ENCODE measurements around the gene ELF2.

DNA sequence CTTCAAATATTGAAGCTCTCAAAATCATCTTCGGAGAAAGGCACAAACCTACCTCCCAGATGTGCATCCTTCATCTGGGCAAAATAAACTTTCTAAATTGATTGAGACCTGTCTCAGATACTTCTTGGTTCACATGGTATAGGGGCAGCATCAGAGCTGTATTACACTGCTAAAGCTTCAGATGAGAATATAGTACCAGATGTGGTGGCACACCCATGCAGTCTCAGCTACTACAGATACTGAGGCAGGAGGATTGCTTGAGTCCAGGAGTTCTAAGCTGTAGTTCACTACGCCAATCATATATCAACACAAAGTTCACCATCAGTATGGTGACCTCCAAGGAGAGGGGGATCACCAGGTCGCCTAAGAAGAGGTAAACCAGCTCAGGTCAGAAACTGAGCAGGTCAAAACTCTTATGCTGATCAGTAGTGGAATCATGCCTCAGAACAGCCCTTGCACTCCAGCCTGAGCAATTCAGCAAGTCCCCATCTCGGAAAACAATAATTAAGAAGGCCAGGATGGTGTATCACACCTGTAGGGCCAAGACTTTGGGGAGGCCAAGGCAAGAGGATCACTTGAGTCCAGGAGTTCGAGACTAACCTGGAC is 22.0 kb downstream of the ELF2 start:
- no peak for TF ChIP-seq EZH2 (IDR thresholded peaks at IDR 0.05; ENCODE audit: borderline replicate concordance, insufficient read depth, low read depth, low read length, poor library complexity, severe bottlenecking)
- TF ChIP-seq, protein P1, sequence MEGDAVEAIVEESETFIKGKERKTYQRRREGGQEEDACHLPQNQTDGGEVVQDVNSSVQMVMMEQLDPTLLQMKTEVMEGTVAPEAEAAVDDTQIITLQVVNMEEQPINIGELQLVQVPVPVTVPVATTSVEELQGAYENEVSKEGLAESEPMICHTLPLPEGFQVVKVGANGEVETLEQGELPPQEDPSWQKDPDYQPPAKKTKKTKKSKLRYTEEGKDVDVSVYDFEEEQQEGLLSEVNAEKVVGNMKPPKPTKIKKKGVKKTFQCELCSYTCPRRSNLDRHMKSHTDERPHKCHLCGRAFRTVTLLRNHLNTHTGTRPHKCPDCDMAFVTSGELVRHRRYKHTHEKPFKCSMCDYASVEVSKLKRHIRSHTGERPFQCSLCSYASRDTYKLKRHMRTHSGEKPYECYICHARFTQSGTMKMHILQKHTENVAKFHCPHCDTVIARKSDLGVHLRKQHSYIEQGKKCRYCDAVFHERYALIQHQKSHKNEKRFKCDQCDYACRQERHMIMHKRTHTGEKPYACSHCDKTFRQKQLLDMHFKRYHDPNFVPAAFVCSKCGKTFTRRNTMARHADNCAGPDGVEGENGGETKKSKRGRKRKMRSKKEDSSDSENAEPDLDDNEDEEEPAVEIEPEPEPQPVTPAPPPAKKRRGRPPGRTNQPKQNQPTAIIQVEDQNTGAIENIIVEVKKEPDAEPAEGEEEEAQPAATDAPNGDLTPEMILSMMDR (IDR thresholded peaks at IDR 0.05), result no peak
